IPS-20b (cell line): ENCODE results near the gene IL17REL.
A peak's percentile ranks its signal among the peaks of the same experiment; 100 is the strongest.

Experiments
- H3K27ac ChIP-seq: one replicate; pipeline ENCODE4 v1.5.1; 2013; ENCODE audit warnings: low read length
- H3K27me3 ChIP-seq: 2 replicates; pipeline ENCODE4 v1.6.1; 2013; ENCODE audit warnings: mild to moderate bottlenecking, low read length, inconsistent platforms; ENCODE audit not compliant: insufficient read depth
- H3K36me3 ChIP-seq: 2 replicates; pipeline ENCODE4 v1.6.1; 2013; ENCODE audit warnings: low read depth, mild to moderate bottlenecking, inconsistent platforms, low read length, moderate library complexity; ENCODE audit not compliant: insufficient read depth
- H3K4me1 ChIP-seq: 2 replicates; pipeline ENCODE4 v1.6.1; 2013; ENCODE audit warnings: mild to moderate bottlenecking, control low read depth, inconsistent platforms, low read length, moderate library complexity; ENCODE audit not compliant: insufficient read depth
- H3K4me3 ChIP-seq: 2 replicates; pipeline ENCODE4 v1.5.1; 2013; ENCODE audit warnings: mild to moderate bottlenecking, low read length, inconsistent platforms
- H3K9ac ChIP-seq: 2 replicates; pipeline ENCODE4 v1.6.1; 2013; ENCODE audit warnings: low read depth, mild to moderate bottlenecking, inconsistent platforms, low read length, moderate library complexity
- H3K9me3 ChIP-seq: 2 replicates; pipeline ENCODE4 v1.6.1; 2013; ENCODE audit warnings: mild to moderate bottlenecking, low read depth, low read length, inconsistent platforms; ENCODE audit not compliant: insufficient read depth

IL17REL gene

DNA sequence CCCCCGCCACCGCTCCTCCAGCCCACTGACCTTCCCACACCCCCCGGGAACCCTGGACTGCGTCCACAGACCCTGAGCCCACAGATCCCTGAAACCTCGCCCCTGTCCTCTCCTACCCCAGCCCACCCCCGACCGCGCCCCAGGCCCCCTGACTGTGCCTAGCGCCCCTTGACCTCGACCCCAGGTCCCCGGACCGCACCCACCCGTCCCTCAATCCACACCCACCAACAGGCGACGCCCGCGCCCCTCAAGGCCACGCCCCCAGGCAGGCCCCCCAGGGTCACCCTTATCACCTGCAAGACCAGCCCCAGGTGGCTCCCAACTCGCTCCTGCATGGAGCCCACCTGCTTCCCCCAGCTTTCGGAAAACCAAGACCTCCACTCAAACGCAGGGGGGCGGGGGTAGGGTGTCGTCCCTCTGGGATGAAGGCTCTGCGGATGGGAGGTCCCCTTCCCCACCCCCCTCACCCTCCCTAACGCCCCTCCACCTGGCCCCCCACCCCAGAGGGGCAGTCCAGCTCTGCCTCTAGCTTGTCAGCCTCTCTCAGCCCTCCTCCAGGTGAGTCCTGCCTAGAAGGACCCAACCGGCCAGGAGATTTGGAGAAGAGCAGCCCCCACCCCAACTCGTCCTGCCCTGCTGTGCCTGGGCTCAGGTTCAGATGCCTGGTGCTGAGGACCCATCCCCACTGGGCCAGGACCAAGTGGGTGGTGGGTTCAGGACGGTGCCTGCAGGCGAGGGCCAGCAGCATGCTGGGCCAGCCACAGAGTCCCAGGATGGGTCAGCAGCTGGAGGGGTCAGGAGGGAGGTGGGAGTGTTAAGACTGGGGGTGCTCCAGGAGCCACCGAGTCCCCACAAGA is 3.1 kb upstream of the IL17REL start:
- Histone ChIP-seq H3K4me1 (no peaks in the 10 kb centered on the region), H3K27ac (no peak overlapping the region), H3K4me3 (no peak overlapping the region), H3K36me3 (no peaks in the 10 kb centered on the region), H3K9me3 (no peaks in the 10 kb centered on the region), H3K9ac (no peak overlapping the region), H3K27me3 (peaks cover 85% of the 10 kb centered on the region)

DNA sequence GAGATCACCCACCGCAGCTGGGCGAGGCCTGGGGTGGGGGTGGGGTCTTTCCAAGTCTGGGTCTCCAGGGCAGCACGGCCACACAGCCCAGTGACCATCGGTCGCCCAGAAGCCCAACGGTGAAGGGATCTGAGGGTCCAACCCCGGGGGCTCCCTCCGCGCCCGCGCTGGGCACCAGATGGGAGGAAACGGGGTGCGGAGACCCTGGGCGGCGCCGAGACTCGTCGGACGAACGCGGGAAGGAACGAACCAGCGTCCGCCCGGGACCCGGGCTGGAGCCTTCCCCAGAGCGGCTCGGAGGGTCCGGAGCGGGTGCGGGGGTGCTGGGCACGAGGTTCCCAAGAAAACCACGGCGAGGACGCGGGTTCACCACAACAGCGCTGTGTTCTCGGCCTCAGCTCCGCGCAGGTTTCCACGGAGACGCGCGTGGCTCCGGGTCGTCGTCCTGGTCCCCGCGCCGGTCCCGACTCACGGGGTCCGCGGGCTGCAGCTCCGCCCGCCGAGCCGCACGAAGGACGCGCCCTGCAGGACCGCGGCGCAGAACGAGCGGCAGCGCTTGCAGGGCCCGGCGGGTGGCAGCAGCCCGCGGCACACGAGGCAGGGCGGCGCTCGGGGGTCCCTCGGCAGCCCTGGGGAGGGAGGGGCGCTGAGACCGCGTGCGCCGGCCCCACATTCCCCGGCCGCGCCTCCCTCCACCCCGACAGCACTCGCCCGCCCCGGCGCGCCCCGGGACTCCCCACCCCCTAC is 2.3 kb upstream of the IL17REL start:
- no peaks in the 10 kb centered on the region for H3K4me1 ChIP-seq
- peak overlapping the region; percentile 46; the same call in 1 of the 2 replicates for H3K4me3 ChIP-seq
- no peak overlapping the region for H3K9ac ChIP-seq
- peaks cover 92% of the 10 kb centered on the region for H3K27me3 ChIP-seq
- no peak overlapping the region for H3K27ac ChIP-seq
- H3K36me3 ChIP-seq: no peaks in the 10 kb centered on the region
- H3K9me3 ChIP-seq: no peaks in the 10 kb centered on the region

GRCh38 chr22:50014053-50014501 is 1.5 kb upstream of the IL17REL start:
- Histone ChIP-seq H3K9ac (no peak overlapping the region), H3K9me3 (no peaks in the 10 kb centered on the region), H3K27me3 (peaks cover 88% of the 10 kb centered on the region), H3K4me1 (no peaks in the 10 kb centered on the region), H3K4me3 (no peak overlapping the region), H3K27ac (no peak overlapping the region), H3K36me3 (no peaks in the 10 kb centered on the region)

DNA sequence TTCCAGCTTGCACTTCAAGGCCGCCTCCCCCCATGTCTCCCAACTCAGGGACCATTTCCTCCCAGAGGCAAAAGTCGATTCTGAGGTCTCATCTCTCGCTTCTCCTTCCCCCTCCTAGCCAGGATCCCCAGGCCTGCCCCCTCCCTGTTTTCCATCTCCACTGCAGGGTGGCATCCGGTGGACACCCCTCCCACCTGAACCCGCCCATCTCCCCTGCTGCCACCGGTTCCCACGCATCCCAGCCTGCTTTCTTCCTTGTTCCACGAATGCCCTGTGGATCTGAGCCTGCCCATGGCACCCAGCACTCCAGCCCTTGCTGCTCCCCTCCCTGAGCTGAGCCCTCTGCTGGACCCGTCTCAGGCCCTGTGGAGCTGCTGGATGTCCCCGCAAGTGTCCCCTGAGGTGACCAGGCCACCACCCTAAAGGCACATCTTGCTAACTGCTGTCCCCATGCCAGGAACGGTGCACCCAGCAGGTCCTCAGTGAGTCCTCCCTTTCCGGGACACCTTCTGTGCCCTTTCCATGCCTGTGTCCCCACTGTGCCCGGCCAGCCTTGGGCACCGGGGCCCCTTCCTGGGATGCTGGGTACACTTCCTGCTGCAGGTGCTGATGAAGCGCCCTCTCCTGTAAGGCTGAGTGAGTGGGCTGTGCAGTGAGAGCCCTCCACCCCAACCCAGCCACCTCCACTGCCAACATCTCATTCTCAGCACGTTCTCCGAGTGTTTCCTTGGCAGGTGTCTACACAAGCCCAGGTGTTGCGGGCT is 936 bp downstream of the IL17REL start:
- Histone ChIP-seq H3K4me3 (peak overlapping the region; percentile 45; the same call in 1 of the 2 replicates), H3K9ac (no peak overlapping the region), H3K27me3 (peaks cover 69% of the 10 kb centered on the region), H3K9me3 (no peaks in the 10 kb centered on the region), H3K27ac (no peak overlapping the region), H3K36me3 (no peaks in the 10 kb centered on the region), H3K4me1 (peaks cover 7% of the 10 kb centered on the region; the same call in 1 of the 2 replicates)

GRCh38 chr22:50010676-50011446 is 1.7 kb downstream of the IL17REL start:
- no peak overlapping the region for H3K9ac ChIP-seq
- peaks cover 7% of the 10 kb centered on the region; the same call in 1 of the 2 replicates for H3K4me1 ChIP-seq
- peaks cover 62% of the 10 kb centered on the region for H3K27me3 ChIP-seq
- no peak overlapping the region for H3K27ac ChIP-seq
- peak overlapping the region; percentile 45; the same call in 1 of the 2 replicates for H3K4me3 ChIP-seq
- no peaks in the 10 kb centered on the region for H3K9me3 ChIP-seq
- H3K36me3 ChIP-seq: no peaks in the 10 kb centered on the region

DNA sequence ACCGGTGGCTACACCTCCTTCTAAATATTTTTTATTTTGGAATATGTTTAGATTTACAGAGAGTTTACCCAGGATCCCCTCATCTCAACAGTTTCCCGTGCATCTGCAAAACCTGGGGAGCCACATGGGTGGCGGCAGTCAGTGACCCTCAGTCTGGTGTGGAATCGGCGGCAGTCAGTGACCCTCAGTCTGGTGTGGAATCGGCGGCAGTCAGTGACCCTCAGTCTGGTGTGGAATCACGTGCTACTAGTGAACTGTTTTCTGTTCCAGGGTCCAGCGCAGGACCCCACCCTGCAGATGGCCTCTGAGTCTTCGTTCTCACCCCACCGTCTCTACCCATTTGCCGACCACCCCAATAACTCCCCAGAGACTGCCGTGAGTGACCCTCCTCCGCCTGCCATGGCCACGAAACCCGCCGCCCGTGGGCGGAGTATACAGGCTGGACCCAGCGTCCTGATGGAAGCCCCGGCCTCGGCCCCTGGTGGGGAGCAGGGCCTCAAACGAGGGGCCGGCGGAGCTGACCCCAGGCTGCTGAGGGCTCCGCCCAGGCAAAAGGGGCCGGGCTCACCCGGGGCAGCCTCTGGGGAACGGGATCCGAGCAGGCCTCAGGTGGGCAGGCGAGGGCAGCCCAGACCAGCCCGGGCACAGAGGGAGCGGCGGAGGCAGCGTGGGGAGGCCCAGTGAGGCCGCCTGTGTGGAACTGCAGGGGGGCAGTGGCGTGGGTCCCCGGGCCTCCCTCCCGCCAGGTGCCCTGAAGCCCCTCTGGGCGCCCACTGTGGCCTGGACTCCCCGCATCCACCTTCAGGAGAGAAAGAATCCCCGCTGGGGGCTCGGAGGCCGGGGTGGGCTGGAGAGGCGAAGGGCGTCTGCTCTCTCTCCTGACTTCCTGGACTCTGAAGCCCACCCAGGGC is 2.5 kb downstream of the IL17REL start:
- H3K27ac ChIP-seq: no peak overlapping the region
- H3K4me1 ChIP-seq: peaks cover 7% of the 10 kb centered on the region; the same call in 1 of the 2 replicates
- no peaks in the 10 kb centered on the region for H3K9me3 ChIP-seq
- no peak overlapping the region for H3K4me3 ChIP-seq
- H3K9ac ChIP-seq: no peak overlapping the region
- no peaks in the 10 kb centered on the region for H3K36me3 ChIP-seq
- H3K27me3 ChIP-seq: peaks cover 55% of the 10 kb centered on the region

DNA sequence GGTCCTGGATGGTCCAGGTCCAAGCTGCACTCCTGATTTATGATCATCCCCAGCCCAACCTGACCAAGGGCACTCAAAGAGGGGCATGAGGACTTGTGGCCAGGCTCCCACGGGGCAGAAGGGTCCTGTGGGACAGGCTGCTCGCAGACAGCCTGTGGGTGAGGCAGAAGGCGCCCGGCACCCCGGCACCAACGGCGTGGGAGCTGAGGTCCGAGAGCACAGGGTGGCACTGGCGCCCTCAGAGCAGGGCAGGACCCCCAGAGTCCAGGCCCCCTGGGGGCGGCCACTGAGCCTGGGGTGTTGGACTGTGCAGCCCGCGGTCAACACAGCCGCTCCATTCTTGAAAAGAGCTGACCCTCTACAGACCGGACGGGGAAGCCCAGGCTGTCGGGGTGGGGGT is 3.3 kb downstream of the IL17REL start:
- Histone ChIP-seq H3K4me1 (peaks cover 7% of the 10 kb centered on the region; the same call in 1 of the 2 replicates), H3K36me3 (no peaks in the 10 kb centered on the region), H3K9ac (no peak overlapping the region), H3K27me3 (peaks cover 48% of the 10 kb centered on the region), H3K4me3 (no peak overlapping the region), H3K9me3 (no peaks in the 10 kb centered on the region), H3K27ac (no peak overlapping the region)

- H3K9me3 ChIP-seq: no peaks in the 10 kb centered on the region
- H3K4me3 ChIP-seq: no peak overlapping the region
- H3K4me1 ChIP-seq: peaks cover 7% of the 10 kb centered on the region; the same call in 1 of the 2 replicates
- H3K36me3 ChIP-seq: no peaks in the 10 kb centered on the region
- H3K27me3 ChIP-seq: peaks cover 39% of the 10 kb centered on the region
- no peak overlapping the region for H3K9ac ChIP-seq
- H3K27ac ChIP-seq: no peak overlapping the region
Observed at GRCh38 chr22:50008151-50009040, 4.2 kb downstream of the IL17REL start.

DNA sequence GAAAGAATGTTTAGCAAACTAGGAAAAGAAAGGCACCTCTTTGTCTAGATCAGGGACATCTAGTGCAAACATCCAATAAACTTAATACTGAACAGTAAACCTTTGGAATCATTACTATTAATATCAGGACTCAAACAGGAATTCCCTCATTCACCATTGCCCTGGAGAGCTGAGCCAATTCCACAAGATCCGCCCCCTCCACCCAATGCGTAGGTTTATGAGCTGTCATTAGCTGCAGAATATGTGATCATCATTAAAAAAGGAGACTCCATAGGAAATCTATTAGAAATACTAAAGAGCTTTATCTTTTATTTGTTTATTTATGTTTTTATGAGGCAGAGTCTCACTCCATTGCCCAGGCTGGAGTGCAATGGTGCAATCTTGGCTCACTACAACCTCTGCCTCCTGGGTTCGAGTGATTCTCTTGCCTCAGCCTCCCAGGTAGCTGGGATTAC is 5.5 kb downstream of the IL17REL start:
- no peak overlapping the region for H3K27ac ChIP-seq
- no peaks in the 10 kb centered on the region for H3K9me3 ChIP-seq
- no peak overlapping the region for H3K4me3 ChIP-seq
- peaks cover 7% of the 10 kb centered on the region; the same call in 1 of the 2 replicates for H3K4me1 ChIP-seq
- H3K27me3 ChIP-seq: peaks cover 26% of the 10 kb centered on the region
- no peak overlapping the region for H3K9ac ChIP-seq
- no peaks in the 10 kb centered on the region for H3K36me3 ChIP-seq
